HG02678 (cell line): Measurements from ENCODE around the gene ITGAX.

Experiments
- ATAC-seq: cut with Tn5 transposase; IDR thresholded peaks from one replicate; pipeline ENCODE4 v1.9.1; 2021; ENCODE audit warnings: mild to moderate bottlenecking, moderate library complexity; ENCODE audit not compliant: unreplicated experiment

The ITGAX gene

DNA sequence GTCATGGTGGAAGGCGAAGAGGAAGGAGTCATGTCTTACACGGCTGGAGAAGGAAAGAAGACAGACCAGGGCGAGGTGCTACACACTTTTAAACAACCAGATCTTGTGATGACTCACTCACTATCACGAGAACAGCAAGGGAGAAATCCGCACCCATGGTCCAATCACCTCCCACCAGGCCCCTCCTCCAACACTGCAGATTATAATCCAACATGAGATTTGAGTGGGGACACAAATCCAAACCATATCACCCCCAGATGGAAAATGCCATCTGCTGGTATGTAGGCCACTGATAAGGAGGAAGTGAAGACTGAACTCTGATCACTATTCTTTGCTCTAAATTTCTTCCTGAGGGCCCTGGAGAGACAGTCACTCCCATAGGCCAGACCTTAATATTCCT is 7.5 kb upstream of the ITGAX start:
- no peak for ATAC-seq

DNA sequence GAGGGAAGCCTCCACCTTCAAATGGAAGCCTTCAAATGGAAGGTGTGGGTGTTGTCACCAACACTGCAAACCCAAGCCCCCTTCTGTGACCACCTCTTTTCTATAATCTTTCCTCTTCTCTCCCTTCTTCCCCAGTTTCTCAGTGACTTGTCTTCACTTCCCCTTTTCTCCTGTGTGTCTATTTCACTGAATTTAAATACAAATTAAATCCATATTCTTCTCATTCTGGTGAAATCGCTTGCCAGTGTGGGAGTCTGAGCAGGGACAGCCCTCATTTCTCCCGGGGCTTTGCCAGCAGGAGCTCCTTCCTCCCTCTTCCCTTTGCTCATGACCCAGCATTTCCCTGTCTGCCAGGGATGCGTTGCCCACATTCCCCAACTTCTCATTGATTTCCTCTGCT is 6.4 kb upstream of the ITGAX start:
- ATAC-seq = no peak

DNA sequence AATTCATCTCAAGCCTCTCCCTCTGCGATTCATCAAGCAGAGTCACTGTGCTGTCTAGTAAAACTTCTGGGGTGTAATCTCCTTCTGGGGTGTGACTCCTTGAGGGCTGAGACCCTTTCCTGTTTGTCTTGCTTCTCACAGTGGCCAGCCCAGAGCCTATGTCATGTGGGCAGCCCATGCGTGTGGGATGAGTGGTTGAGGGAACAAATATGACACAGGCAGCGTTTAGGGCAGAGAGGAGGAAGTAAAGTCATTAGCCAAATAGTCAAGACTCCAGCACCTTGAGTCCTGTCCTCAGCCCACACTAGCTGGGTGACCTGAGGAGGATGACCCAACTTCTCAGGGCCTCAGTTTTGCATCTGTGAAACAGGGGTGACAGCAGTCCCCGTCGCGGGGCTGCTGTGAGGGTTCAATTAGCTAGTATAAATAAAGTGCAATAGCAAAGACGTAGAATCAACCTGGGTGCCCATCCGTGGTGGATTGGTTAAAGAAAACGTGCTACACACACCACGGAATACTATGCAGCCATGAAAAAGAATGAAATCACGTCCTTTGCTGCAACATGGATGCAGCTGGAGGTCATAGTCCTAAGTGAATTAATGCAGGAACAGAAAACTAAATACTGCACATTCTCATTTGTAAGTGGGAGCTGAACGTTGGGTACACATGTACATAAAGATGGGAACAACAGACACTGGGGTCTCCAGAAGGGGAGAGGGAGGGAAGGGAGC is 4.5 kb upstream of the ITGAX start:
- ATAC-seq = no peak

DNA sequence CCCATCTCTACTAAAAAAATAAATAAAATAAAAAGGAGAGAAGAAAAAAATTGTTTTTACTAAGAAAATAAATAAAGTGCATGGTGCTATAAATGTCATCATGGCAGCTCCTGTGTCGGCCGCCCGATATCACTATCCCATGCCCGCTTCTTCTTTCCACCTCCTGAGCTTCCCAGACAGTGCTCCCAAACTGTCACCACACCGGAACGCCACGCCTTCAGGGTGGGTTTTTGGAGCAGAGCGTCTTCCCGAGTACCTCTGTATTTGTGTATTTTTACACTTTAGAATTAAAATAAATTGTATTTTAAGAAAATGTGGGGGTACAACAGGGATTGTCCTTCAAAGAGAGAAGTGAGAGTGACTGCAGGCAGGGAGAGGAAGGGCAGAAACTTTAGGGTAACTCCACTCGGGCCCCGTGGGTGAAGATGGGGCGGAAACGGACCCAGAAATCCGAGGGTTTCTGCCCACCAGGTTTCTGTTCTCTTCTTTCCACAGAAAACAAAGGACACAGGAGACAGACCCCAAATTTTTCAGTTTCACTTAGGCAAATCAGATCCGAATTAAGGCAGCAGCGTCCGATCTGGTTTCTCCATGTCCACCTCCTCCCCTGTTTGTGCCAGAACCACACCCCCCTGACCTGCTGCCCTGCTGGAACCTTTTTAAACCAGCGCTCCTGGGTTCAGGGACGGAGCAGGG is 3.6 kb upstream of the ITGAX start:
- no peak for ATAC-seq

DNA sequence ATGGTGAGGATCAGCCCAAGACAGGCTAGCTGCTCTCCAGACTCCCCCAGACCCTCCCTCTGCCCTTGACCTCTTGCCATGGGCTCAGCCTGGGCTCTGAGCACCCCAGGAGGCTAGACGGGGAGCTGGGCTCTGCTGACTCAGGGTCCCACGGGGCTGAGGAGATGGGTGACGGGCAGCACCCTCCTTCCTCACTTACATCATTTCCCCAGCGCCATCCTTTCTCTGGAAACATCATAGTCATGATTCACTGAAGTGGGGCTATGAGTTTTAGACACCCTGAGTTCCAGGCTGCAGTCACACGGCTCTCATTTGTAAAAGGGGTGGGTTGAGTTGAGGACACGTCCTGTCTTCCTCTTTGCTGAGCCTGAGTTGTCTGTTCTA is 3.0 kb upstream of the ITGAX start:
- no peak for ATAC-seq

DNA sequence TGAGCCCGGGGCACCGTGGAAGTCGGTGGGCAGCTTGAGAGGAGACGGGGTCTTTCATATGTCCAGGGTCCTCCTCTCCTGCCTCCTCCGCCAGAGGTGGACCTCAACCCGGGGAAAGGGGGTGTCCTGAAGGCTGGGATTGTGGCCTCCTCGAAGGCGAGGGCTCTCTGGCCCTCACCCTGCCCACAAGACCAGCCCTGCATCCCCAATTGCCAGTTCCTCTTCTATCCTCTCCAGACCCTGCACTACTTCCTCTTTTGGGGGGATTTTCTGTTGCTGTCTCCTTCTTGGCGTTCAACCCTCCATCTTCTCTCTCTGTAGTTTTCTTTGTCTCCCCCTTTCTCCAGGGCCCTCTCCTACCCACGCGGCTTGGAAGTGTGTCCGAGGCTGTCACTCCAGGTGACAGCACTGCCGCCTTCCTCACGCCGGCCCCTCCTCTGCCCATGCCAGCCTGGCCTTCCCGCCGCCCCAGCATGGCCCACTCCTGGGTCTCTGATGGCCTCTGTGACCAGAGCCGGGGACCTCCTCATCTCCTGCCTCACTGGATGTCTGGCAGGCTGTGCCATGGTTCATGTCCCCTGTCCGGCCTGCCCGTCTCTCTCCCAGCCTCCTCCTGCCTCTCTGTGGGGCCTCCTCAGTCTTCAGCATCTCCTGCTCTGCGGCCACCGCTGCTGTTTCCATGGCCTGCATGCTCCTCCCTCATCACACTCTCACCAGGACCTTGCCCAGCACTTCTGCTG is 2.4 kb upstream of the ITGAX start:
- ATAC-seq = no peak

DNA sequence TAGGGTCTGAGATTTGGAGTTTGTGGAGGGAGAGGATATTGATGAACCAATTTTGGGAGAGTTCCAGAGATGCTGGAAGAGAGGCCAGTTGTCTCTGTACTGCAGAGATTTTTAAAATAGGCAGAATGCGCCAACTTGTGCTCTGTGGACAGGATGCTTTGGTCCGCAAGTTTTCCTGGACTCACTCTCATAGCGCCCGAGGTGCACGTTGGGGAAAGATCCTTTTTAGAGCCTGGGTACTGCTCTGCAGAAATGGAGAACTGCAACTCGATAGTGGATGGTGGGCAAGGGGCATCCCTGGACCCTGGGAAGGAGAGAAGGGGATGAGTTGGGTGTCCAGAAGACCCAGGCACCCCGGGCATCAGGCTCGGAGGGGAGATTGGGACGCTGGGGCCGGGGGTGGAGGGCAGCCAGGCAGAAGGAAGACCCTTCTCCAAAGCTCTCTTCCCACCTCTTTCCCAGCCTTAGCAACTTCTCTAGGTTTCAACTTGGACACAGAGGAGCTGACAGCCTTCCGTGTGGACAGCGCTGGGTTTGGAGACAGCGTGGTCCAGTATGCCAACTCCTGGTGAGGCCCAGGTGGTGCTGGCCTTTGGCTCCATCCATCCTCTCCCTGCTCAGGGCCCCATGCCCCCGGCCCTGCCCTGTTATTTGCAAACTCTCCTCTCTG is 590 bp downstream of the ITGAX start:
- no peak for ATAC-seq

DNA sequence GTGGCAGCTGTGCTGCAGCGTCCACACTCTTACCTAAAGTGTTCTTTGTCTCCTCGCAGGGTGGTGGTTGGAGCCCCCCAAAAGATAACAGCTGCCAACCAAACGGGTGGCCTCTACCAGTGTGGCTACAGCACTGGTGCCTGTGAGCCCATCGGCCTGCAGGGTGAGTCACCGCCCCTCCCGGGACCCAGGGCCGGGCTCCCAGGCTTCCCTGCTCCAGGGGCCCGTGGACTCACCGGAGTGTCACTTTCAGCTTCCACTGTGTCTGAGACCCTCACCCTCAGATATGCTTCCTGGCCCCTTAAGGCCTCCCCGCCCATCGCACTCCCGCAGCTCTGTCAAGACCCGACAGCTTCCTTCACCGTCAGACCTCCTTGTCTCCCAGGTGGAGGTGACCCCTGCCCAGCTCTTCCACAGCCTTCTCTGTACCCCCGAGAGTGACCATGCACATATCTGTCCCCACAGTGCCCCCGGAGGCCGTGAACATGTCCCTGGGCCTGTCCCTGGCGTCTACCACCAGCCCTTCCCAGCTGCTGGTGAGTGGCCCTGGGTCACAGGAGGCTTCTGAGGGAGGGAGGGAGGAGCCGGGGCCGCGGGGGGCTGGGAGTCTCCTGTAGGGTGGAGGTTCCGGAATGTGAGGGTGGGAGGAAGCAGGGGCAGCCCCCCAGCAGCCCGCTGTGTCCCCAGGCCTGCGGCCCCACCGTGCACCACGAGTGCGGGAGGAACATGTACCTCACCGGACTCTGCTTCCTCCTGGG is 1.8 kb downstream of the ITGAX start:
- ATAC-seq = no peak

DNA sequence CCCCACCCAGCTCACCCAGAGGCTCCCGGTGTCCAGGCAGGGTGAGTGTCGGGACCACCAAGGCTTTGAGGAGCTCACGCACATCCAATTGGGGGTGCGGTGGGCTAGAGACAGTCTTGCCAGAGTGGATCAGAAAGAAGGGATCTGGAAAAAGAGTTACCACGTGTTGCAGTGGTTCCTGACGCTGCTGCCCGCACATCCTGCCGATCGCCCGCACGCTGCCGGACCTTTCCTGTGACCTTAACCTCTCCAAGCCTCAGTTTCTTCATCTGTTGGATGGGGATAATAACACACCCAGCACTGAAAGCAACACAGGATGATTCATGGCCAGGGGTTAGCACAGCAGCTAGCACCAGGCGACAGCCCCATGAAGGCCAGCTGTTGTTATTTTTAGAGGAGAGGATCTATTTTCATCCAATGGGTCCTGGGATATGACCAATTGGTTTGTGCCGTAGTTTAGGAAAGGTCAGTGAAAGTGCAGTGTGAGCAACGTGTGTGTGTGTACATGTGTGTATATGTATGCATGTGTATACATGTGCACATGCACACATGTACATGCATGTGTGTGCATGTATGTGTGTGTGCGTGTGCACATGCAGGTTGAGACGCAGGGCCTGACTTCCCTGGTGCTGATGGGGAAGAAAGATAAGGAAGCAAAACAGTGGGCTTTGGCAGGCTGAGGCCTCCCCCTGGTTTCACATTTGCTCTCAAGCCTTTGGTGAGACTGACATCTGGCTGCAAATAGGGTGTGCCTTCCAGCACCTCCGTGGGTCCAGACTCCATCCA is 2.5 kb downstream of the ITGAX start:
- no peak for ATAC-seq

DNA sequence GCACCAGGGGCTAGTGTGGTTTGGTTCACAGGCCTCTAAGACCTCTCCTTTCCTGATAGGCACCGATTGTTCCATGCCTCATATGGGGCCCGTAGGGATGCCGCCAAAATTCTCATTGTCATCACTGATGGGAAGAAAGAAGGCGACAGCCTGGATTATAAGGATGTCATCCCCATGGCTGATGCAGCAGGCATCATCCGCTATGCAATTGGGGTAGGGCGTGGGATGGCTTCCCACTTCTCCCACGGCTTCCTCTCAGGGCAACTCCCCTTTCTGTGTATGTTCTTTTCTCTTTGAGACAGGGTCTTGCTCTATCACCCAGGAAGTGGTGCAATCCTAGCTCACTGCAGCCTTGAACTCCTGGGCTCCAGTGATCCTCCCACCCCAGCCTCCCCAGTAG is 5.3 kb downstream of the ITGAX start:
- no peak for ATAC-seq

DNA sequence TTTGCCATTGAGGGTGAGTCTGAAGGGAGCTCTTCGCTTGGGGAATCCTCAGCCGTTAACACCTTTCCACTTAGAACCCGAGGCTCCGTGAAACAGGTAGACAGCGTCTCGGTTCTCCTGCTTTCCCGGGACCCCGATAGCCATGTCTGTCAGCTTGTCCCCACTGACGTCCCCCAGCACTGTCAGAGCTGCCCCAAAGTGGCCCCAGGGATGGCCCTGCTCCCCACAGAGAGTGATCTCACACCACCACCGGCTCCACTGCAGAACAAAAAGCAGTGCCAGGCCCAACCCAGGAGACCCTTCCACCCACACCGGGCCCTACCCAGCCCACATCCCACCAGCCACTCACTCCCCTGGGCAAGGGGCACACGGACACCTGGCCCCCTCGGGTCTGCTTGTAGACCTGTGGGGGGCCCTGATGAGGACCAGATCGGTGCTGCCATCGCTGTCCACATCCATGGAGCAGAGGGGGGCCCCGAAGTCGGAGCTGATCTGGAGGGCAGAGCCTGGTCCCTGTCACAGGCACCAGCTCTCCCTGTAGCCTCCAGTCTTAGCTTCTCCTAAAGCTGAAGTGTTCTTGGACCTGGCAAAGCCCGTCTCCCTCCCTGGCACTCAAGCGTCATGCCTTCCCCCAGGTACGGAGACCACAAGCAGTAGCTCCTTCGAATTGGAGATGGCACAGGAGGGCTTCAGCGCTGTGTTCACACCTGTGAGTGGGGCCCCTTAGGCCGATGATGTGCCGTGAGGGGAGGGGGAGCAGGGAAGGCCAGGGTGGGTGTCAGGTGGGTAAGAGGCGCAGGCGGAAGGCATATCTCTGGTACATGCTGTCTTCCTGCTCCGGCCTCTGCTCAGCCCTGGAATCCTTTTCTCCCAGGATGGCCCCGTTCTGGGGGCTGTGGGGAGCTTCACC is 6.5 kb downstream of the ITGAX start:
- ATAC-seq = no peak

DNA sequence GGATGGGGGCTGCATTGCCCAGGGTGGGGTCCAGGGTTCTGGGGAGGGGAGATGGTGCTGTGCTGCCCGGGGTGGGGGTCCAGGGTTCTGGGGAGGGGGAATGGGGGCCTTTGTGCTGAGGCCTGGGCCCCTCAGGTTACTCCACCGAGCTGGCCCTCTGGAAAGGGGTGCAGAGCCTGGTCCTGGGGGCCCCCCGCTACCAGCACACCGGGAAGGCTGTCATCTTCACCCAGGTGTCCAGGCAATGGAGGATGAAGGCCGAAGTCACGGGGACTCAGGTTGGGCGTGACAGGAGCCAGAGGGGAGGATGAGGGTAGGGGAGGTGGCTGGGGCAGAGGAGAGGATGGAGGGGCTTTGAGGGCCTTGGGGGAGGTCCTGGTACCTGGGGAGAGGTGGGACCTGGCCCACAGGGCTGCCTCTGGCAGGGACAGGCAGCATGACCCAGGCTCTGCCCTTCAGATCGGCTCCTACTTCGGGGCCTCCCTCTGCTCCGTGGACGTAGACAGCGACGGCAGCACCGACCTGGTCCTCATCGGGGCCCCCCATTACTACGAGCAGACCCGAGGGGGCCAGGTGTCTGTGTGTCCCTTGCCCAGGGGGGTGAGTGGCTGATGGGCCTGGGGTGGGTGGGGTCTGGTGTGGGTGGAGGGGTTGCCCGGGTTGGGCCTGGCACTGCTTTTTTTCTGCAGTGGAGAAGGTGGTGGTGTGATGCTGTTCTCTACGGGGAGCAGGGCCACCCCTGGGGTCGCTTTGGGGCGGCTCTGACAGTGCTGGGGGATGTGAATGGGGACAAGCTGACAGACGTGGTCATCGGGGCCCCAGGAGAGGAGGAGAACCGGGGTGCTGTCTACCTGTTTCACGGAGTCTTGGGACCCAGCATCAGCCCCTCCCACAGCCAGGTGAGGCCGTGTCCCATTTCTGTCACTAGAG is 7.8 kb downstream of the ITGAX start:
- no peak for ATAC-seq

DNA sequence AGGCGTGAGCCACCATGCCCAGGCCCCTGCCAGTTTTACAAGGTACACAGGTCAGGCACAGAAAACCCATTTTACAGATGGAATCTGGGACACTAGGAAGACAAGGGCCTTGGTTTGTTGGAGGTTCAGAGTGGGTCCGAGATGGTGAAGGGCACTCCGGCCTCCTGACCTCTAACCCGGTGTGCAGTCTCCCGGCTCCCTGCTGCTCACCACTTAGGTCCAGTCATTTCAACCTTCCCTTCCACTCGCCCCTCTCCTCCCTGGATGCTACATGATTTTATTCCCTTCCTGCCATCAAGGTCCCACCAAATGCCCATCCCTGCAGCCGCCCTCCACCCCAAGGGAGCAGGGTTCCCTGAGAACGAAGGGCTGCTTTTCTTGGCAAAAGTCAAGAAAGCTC is 8.7 kb downstream of the ITGAX start:
- ATAC-seq = no peak

DNA sequence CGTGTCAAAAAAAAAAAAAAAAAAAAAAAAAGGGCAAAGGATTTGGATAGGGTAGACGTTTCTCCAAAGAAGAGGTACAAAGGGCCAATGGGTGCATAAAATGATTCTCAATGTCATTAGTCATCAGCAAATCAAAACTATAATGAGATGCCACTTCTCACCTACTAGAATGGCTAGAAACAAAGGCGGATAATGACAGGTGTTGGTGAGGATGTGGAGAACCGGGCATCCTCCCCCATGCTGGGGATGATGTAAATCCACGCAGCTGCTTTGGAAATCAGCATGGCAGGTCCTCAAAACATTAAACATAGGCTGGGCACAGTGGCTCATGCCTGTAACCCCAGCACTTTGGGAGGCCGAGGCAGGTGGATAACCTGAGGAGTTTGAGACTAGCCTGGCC is 9.4 kb downstream of the ITGAX start:
- no peak for ATAC-seq

DNA sequence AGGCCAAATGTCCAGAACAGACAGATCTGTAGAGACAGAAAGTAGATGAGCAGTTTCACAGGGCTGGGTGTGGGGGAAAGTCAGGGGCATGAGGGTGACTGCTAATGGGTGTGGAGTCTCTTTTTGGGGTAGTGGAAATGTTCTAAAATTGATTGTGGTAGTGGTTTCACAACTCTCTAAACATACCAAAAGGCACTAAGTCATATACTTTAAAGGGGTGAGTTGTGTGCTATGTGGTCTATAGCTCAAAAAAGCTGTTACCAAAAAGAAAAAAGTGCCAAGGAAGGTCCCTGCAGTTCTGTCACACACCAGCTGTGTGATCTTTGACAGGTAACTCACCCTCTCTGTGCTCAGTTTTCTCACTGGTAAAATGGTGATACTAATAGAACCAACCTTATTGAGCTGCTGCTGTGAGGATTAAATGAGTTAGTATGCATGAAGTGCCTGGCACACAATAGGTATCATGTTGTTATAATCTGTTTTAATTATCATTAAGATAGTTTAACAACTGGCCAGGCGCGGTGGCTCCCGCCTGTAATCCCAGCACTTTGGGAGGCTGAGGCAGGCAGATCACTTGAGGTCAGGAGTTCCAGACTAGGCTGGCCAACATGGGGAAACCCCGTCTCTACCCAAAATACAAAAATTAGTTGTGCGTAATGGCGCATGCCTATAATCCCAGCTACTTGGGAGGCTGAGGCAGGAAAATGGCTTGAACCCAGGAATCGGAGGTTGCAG is 10.3 kb downstream of the ITGAX start:
- ATAC-seq = peak; percentile 61

DNA sequence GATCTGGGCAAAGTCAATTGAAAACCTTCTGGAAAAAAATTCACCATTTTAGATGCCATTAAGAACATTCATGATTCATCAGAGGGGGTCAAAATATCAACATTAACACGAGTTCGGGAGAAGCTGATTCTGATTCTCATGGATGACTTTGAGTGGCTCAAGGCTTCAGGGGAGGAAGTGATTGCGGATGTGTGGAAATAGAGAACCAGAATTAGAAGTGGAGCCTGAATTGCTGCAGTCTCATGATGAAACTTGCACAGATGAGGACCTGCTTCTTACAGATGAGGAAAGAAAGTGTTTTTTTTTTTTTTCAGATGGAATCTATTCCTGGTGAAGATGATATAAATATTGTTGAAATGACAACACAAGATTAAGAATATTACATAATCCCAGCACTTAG is 12.9 kb downstream of the ITGAX start:
- ATAC-seq = no peak

DNA sequence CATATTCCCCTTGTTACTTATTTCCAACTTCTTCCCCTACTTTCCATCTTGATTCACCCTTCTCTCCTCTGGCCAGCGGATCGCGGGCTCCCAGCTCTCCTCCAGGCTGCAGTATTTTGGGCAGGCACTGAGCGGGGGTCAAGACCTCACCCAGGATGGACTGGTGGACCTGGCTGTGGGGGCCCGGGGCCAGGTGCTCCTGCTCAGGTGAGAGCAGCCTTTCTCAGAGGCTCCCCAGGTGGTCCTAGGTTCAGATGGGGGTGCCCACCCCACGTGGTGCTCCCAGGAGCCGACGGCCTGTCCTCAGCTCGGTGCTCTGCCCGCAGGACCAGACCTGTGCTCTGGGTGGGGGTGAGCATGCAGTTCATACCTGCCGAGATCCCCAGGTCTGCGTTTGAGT is 16.0 kb downstream of the ITGAX start:
- no peak for ATAC-seq
